Glutamatergic neuron (in vitro differentiated cells): ENCODE measurements around the gene OBP2A. TPM values are rescaled to one million over a fixed set of nuclear protein-coding genes. Genes with fewer than 3 reads are reported as not detected.

ENCODE experiments used
- DNase-seq: peaks from one replicate; pipeline ENCODE4 v3.0.0; 2022
- H3K27ac Mint-ChIP-seq: one replicate; pipeline ENCODE4 v1.8.0; 2020; ENCODE audit warnings: mild to moderate bottlenecking, mixed read lengths, inconsistent platforms; ENCODE audit not compliant: unreplicated experiment
- H3K27me3 Mint-ChIP-seq: one replicate; pipeline ENCODE4 v1.8.0; 2020; ENCODE audit warnings: mild to moderate bottlenecking, moderate library complexity, mixed read lengths, inconsistent platforms; ENCODE audit not compliant: unreplicated experiment
- H3K36me3 Mint-ChIP-seq: one replicate; pipeline ENCODE4 v1.8.0; 2020; ENCODE audit warnings: mild to moderate bottlenecking, mixed read lengths, inconsistent platforms; ENCODE audit not compliant: unreplicated experiment
- H3K4me1 Mint-ChIP-seq: one replicate; pipeline ENCODE4 v1.8.0; 2020; ENCODE audit warnings: mild to moderate bottlenecking, low read depth, mixed read lengths, inconsistent platforms; ENCODE audit not compliant: unreplicated experiment
- H3K4me3 Mint-ChIP-seq: one replicate; pipeline ENCODE4 v1.8.0; 2020; ENCODE audit warnings: mild to moderate bottlenecking, mixed read lengths, inconsistent platforms; ENCODE audit not compliant: unreplicated experiment
- H3K9me3 Mint-ChIP-seq: one replicate; pipeline ENCODE4 v1.8.0; 2020; ENCODE audit warnings: mild to moderate bottlenecking, moderate library complexity, mixed read lengths, inconsistent platforms; ENCODE audit not compliant: unreplicated experiment
- total RNA-seq: library from RNA; stranded (reverse); fragmentation: NEBNext Ultra II Directional; extraction: Animal tissue kit (Norgen Biotek cat#: 25700); gene quantifications from one replicate; pipeline ENCODE4 v1.2.1, GENCODE V29; 2021; ENCODE audit not compliant: unreplicated experiment
- TF ChIP-seq, protein P1 (sequence below): fragments of 200-600 bp; sonication (generic); IDR thresholded peaks from one replicate; pipeline ENCODE4 v1.5.0; 2021; ENCODE audit not compliant: partially characterized antibody, unreplicated experiment

Gene OBP2A
- total RNA-seq, 1 donor from 2014 or later, result not detected

DNA sequence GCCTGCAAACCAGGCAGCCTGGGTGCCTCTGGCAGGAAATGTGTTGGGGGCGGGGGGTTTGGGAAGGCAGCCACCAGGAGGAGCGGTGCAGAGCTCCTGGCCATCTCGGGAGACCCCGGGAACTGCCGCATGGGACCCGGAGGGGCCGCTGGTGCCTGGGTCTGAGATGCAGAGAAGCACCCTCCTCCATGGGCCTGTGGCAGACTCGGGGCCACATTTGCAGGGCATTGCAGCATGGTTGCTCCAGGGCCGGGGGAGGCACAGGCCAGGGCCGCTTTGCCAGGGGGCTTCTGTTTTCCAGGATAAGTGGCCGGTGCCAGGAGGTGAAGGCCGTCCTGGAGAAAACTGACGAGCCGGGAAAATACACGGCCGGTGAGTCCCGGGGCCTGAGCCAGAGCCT, 23.0 kb upstream of the OBP2A start:
- no peak for DNase-seq
- TF ChIP-seq, protein P1, sequence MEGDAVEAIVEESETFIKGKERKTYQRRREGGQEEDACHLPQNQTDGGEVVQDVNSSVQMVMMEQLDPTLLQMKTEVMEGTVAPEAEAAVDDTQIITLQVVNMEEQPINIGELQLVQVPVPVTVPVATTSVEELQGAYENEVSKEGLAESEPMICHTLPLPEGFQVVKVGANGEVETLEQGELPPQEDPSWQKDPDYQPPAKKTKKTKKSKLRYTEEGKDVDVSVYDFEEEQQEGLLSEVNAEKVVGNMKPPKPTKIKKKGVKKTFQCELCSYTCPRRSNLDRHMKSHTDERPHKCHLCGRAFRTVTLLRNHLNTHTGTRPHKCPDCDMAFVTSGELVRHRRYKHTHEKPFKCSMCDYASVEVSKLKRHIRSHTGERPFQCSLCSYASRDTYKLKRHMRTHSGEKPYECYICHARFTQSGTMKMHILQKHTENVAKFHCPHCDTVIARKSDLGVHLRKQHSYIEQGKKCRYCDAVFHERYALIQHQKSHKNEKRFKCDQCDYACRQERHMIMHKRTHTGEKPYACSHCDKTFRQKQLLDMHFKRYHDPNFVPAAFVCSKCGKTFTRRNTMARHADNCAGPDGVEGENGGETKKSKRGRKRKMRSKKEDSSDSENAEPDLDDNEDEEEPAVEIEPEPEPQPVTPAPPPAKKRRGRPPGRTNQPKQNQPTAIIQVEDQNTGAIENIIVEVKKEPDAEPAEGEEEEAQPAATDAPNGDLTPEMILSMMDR, result no peak
- Mint-ChIP-seq H3K4me1 (no peaks in the 10 kb centered on the region), H3K9me3 (peaks cover 5% of the 10 kb centered on the region), H3K27ac (no peak overlapping the region), H3K4me3 (no peak overlapping the region), H3K27me3 (peaks cover 9% of the 10 kb centered on the region), H3K36me3 (peaks cover 8% of the 10 kb centered on the region)

DNA sequence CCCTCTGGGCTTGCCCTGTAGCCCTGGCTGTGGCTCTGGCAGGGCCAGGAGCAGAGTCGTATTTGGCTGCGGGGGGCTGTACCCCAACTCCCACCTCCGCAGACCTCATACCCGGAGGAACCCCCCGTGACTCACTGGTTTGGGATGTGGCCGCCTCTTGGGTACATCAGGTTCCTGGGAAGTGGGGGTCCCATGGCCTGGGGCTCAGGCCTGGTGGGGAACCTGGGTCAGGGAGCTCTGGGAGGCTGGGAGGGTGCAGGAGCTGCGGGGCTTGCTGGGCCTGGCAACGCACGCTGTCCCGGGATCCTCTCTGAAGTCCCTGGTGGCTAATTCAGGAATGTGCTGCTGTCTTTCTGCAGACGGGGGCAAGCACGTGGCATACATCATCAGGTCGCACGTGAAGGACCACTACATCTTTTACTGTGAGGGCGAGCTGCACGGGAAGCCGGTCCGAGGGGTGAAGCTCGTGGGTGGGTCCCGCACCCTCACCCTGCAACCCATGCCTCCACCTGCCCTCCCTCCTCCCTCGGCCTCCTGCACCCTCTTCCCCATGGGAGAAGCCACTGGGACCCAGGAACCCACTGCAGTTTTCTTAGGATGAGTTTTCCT, 22.3 kb upstream of the OBP2A start:
- no peak overlapping the region for H3K4me3 Mint-ChIP-seq
- peaks cover 9% of the 10 kb centered on the region for H3K27me3 Mint-ChIP-seq
- H3K27ac Mint-ChIP-seq, result no peak overlapping the region
- no peak for DNase-seq
- no peaks in the 10 kb centered on the region for H3K4me1 Mint-ChIP-seq
- peaks cover 5% of the 10 kb centered on the region for H3K9me3 Mint-ChIP-seq
- TF ChIP-seq, protein P1, result no peak
- peaks cover 8% of the 10 kb centered on the region for H3K36me3 Mint-ChIP-seq

DNA sequence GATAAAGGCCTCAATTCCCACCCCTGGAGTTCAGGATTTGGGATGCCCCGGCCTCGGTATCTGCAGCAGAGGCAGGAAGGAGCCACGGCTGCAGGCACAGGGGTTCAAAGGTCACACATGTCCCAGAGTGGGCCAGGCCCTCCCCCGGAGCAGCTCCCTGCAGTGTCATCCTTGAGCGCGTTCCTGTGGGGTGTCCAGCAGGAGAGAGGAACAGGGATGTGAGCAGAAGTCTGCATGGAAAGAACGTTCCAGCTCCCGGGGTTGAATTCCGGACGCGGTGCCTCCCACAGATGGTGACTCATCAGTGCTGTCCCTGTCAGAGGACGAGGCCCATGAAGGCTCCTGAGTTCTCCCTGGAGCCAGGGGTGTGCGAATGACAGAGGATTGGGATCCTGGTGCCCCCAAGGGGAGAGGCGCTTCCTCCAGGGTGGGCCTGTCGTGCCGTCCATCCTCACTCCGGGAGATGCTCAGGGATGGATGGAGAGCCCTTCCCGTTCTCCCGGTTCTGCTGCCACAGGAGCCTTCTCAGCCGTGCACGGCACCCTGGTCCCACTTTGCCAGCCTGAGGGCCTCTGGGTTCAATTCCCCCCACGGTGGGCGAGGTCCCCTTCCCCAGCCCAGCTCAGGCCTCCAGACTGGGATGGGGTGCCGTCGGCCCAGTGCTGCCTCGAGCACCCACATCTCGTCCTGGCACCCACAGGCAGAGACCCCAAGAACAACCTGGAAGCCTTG, 21.6 kb upstream of the OBP2A start:
- TF ChIP-seq, protein P1, result no peak
- peaks cover 7% of the 10 kb centered on the region for H3K27me3 Mint-ChIP-seq
- no peak overlapping the region for H3K4me3 Mint-ChIP-seq
- no peak for DNase-seq
- peaks cover 5% of the 10 kb centered on the region for H3K36me3 Mint-ChIP-seq
- H3K9me3 Mint-ChIP-seq, result peaks cover 5% of the 10 kb centered on the region
- H3K4me1 Mint-ChIP-seq, result no peaks in the 10 kb centered on the region
- H3K27ac Mint-ChIP-seq, result no peak overlapping the region

DNA sequence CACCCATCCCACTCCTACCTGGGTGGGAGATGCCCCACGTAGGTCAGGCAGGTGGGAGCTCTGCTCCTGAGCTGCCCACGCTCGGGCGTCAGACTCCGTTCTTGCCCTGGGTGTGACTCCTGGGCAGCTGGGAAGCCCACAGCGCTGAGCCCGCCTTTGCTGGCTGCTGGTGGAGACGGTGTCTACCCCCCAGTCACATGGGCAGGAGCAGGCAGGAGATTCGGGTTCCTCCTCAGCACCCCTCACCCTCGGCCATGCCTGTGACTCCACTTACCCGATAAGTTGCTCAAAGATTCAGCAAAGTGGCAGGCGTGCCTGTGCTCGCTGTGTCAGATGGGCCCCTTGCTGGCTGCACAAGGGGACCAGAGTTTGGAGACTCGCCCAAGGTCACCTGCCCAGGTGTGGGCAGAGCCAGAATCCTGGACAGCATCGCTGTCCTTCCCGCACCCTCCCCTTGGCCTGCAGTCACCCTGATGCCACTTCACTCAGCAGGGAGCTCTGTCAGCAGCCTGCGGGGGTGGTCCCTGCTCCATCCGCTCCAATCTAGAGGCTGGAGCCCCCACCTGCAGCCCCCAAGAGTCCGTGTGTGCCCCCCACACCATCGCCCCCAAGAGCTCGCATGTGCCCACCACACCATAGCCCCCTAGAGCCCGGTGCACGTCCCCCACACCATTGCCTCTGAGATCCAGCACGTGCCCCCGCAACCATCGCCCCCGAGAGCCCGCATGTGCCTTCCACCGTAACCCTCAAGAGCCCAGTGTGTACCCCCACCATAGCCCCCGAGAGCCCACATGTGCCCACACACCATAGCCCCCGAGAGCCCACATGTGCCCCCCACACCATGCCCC, 20.5 kb upstream of the OBP2A start:
- Mint-ChIP-seq H3K27me3 (peaks cover 2% of the 10 kb centered on the region), H3K4me3 (no peak overlapping the region), H3K9me3 (no peaks in the 10 kb centered on the region), H3K36me3 (no peaks in the 10 kb centered on the region), H3K27ac (no peak overlapping the region), H3K4me1 (no peaks in the 10 kb centered on the region)
- DNase-seq, result no peak
- TF ChIP-seq, protein P1, result no peak
